ENCODE measurements around the gene SMYD3. TPM values are rescaled to one million over a fixed set of nuclear protein-coding genes. Genes with fewer than 3 reads are reported as not detected.

Gene SMYD3
- total and polyA plus RNA-seq, 11 donors: 6.3 to 12.1 (median 9.5) TPM

DNA sequence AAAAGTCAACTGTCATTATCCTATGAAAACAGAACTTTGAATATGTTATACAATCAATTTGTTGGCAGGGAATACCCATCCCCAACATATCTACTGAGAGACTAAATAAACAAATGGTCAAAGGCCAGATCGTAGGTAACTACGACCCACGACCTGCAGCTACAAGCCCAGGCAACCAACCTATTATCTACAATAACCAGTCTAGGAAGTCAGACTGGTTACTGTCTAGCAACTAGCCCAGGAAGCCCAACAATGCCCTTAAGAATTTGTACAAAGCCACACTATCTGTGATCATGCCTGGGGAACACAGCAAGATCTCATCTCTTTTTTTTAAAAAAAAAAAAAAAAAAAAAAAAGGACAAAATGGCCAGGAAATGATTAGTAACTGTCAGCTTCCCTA, 58.7 kb downstream of the SMYD3 start:
- DNase-seq: no peak
- TF ChIP-seq, protein P1, sequence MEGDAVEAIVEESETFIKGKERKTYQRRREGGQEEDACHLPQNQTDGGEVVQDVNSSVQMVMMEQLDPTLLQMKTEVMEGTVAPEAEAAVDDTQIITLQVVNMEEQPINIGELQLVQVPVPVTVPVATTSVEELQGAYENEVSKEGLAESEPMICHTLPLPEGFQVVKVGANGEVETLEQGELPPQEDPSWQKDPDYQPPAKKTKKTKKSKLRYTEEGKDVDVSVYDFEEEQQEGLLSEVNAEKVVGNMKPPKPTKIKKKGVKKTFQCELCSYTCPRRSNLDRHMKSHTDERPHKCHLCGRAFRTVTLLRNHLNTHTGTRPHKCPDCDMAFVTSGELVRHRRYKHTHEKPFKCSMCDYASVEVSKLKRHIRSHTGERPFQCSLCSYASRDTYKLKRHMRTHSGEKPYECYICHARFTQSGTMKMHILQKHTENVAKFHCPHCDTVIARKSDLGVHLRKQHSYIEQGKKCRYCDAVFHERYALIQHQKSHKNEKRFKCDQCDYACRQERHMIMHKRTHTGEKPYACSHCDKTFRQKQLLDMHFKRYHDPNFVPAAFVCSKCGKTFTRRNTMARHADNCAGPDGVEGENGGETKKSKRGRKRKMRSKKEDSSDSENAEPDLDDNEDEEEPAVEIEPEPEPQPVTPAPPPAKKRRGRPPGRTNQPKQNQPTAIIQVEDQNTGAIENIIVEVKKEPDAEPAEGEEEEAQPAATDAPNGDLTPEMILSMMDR (IDR thresholded peaks at IDR 0.05): no peak
- no peak for TF ChIP-seq POLR2A (IDR thresholded peaks at IDR 0.05)
- 93 to 97% (median 96%) methylated on average over 3 of the region's 3 CpGs for WGBS, 4 donors
- H3K9me3 ChIP-seq: no peaks in the 10 kb centered on the region
- intact Hi-C loops (cut with DNase I): loop anchor here in 3 of 10 donors (5.0 to 10.0 kb wide), 2 partner anchors 1294 to 1296 kb away; partner anchors contain the start of gene KIF26B (in 3 of the 3)
- peaks cover 0 to 19% (median 3%) of the 10 kb centered on the region in 12 donors for H3K4me1 ChIP-seq
- no peaks in the 10 kb centered on the region for H3K36me3 ChIP-seq
- H3K27ac ChIP-seq: no peak overlapping the region
- H3K27me3 ChIP-seq: no peaks in the 10 kb centered on the region
- no peak for ATAC-seq
- H3K4me3 ChIP-seq: no peak overlapping the region

DNA sequence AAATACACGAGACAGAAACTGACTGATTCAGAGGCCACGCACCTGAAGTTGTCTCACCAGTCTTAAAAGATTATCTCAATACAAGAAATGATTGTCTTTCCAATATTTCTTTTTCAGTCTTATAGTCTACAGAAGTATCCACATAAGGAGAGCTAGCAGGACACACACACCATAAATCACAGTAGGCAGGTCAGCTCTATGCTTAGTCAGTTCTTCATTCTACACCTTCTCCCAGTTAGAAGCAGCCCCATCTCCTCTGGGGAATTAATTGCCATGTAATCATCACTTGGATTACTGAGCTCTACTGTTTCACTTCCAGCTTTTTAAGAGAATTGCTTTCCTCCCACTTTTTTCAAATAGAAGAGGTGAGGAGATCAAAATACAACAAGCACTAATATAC, 59.6 kb downstream of the SMYD3 start:
- 85 to 94% (median 90%) methylated on average over 2 of the region's 2 CpGs for WGBS, 4 donors
- no peak for DNase-seq
- TF ChIP-seq POLR2A (IDR thresholded peaks at IDR 0.05): no peak
- TF ChIP-seq, protein P1 (IDR thresholded peaks at IDR 0.05): no peak
- Histone ChIP-seq H3K36me3 (no peaks in the 10 kb centered on the region), H3K27me3 (no peaks in the 10 kb centered on the region), H3K4me1 (peaks cover 0 to 19% (median 3%) of the 10 kb centered on the region in 12 donors), H3K9me3 (no peaks in the 10 kb centered on the region), H3K4me3 (no peak overlapping the region), H3K27ac (no peak overlapping the region)
- intact Hi-C loops (cut with DNase I): loop anchor here in 3 of 10 donors (5.0 to 10.0 kb wide), 2 partner anchors 1293 to 1295 kb away; partner anchors contain the start of gene KIF26B (in 3 of the 3)
- ATAC-seq: no peak

DNA sequence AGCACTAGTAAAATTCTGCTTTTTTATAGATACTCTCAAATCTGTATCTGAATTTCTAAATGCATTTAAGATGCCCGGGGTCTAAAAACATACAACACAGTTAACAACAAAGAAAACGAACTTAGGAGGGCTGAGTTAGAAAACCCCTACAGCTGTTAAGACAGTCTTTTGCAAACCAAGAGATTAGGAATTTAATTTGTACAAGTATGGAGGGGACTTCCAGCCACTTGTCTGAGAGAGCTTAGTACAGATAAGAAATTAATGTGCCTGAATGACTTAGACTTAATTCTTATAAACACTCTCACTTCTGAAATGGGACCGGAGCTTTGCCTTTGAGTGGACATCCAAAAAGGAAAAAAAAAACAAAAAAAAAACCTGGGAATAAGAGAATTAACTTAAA, 61.6 kb downstream of the SMYD3 start:
- intact Hi-C loops (cut with DNase I): loop anchor here in 3 of 10 donors (5.0 to 10.0 kb wide), 2 partner anchors 1291 to 1293 kb away; partner anchors contain the start of gene KIF26B (in 3 of the 3)
- Histone ChIP-seq H3K9me3 (no peaks in the 10 kb centered on the region), H3K4me1 (peaks cover 0 to 19% (median 3%) of the 10 kb centered on the region in 12 donors), H3K4me3 (no peak overlapping the region), H3K27me3 (no peaks in the 10 kb centered on the region), H3K36me3 (no peaks in the 10 kb centered on the region), H3K27ac (no peak overlapping the region)
- TF ChIP-seq, protein P1 (IDR thresholded peaks at IDR 0.05): no peak
- no peak for TF ChIP-seq POLR2A (IDR thresholded peaks at IDR 0.05)
- ATAC-seq (no peak), DNase-seq (no peak)
- 80 to 89% (median 85%) methylated on average over 3 of the region's 3 CpGs for WGBS, 4 donors

DNA sequence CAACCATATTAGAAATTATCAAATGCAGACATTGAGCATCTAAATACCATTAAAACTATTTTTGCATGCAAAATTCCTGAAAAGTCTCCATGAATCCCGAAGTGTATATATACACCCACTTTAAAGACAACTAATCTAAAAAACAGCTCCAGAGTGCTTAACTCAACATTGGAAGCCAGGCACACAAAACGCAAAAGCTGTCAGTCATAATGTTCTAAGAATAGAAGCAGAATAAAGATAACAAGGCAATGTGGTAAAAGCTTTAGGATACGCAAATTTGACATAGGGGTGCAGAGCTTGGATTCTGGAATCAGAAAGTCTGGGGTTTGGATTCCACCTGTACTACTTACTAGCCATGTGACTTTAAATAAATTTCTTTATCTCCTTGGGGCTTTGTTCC, 62.5 kb downstream of the SMYD3 start:
- intact Hi-C loops (cut with DNase I): loop anchor here in 3 of 10 donors (5.0 to 10.0 kb wide), 2 partner anchors 1290 to 1292 kb away; partner anchors contain the start of gene KIF26B (in 3 of the 3)

More for the DNA sequence above, 62.5 kb downstream of the SMYD3 start:
- 31 to 41% (median 38%) methylated on average over 3 of the region's 3 CpGs for WGBS, 4 donors
- Histone ChIP-seq H3K27ac (no peak overlapping the region), H3K4me1 (peaks cover 0 to 19% (median 3%) of the 10 kb centered on the region in 12 donors), H3K9me3 (no peaks in the 10 kb centered on the region), H3K27me3 (no peaks in the 10 kb centered on the region), H3K36me3 (no peaks in the 10 kb centered on the region), H3K4me3 (no peak overlapping the region)
- ATAC-seq (peak in 2 of 4 donors; percentile 43 to 54), DNase-seq (no peak)
- no peak for TF ChIP-seq POLR2A (IDR thresholded peaks at IDR 0.05)
- TF ChIP-seq, protein P1 (IDR thresholded peaks at IDR 0.05): no peak

Data from heart left ventricle (tissue), 16 donors.